PC-9 (cell line): ENCODE data around the gene TRIM37.

Source experiments
- EZH2 ChIP-seq: fragments of 200-600 bp; sonication (generic); IDR thresholded peaks from 2 replicates; pipeline ENCODE4 v1.8.0; 2017; ENCODE audit warnings: antibody characterized with exemption, low read depth
- TF ChIP-seq, protein P1 (sequence below): fragments of 200-600 bp; sonication (generic); conservative IDR thresholded peaks from 2 replicates; pipeline ENCODE4 v1.6.1; 2017; ENCODE audit warnings: mixed run types, antibody characterized with exemption, mild to moderate bottlenecking, moderate library complexity

DNA sequence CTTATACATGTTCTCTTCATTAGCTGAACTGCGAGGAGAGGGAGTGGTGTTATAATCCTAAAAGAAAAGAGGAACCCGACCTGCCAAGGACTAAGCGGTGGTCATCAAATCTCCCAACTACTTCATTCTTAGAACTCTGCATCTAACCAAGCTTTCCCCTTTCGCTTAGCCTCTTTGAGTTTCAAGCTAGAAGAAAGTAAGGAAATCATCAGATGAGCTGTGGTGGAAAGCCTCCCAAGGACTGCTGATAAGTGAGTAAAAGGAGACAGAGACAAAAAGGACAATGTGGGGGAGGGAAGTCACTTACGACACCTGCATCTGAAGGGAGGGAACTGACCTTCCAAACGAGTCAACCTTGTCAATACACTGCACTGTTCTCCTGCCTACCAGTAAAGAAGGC lies 121.3 kb downstream of the TRIM37 start:
- no peak for TF ChIP-seq EZH2
- TF ChIP-seq, protein P1, sequence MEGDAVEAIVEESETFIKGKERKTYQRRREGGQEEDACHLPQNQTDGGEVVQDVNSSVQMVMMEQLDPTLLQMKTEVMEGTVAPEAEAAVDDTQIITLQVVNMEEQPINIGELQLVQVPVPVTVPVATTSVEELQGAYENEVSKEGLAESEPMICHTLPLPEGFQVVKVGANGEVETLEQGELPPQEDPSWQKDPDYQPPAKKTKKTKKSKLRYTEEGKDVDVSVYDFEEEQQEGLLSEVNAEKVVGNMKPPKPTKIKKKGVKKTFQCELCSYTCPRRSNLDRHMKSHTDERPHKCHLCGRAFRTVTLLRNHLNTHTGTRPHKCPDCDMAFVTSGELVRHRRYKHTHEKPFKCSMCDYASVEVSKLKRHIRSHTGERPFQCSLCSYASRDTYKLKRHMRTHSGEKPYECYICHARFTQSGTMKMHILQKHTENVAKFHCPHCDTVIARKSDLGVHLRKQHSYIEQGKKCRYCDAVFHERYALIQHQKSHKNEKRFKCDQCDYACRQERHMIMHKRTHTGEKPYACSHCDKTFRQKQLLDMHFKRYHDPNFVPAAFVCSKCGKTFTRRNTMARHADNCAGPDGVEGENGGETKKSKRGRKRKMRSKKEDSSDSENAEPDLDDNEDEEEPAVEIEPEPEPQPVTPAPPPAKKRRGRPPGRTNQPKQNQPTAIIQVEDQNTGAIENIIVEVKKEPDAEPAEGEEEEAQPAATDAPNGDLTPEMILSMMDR: no peak
